Fibroblast of peridontal ligament (primary cell): ENCODE results near the gene GDPD5.
A peak's percentile ranks its signal among the peaks of the same experiment; 100 is the strongest.

Experiments
- DNase-seq: peaks from one replicate; pipeline ENCODE4 v3.0.0-alpha.2; 2010; ENCODE audit errors: extremely low read depth

Gene GDPD5

GRCh38 chr11:75473684-75474083 is 52.1 kb downstream of the GDPD5 start:
- DNase-seq: no peak

- DNase-seq: no peak
These were observed 53.5 kb downstream of the GDPD5 start for GRCh38 chr11:75472081-75472732.

- DNase-seq: no peak
These were observed 54.4 kb downstream of the GDPD5 start for GRCh38 chr11:75471176-75471973.

- DNase-seq: no peak
These were observed 55.2 kb downstream of the GDPD5 start for GRCh38 chr11:75470476-75471080.

- DNase-seq: no peak
These were observed 55.8 kb downstream of the GDPD5 start for GRCh38 chr11:75469785-75470405.

- peak; percentile 54 for DNase-seq
These were observed 57.0 kb downstream of the GDPD5 start for GRCh38 chr11:75468534-75469340.

GRCh38 chr11:75467881-75468280 is 57.9 kb downstream of the GDPD5 start:
- DNase-seq: no peak

GRCh38 chr11:75467311-75467710 is 58.4 kb downstream of the GDPD5 start:
- no peak for DNase-seq

- no peak for DNase-seq
These were observed 59.8 kb downstream of the GDPD5 start for GRCh38 chr11:75465701-75466531.

- no peak for DNase-seq
These were observed 62.5 kb downstream of the GDPD5 start for GRCh38 chr11:75463106-75463774.

- DNase-seq: no peak
These were observed 63.6 kb downstream of the GDPD5 start for GRCh38 chr11:75462117-75462653.

- no peak for DNase-seq
These were observed 64.6 kb downstream of the GDPD5 start for GRCh38 chr11:75461151-75461550.

GRCh38 chr11:75456596-75457183 is 69.1 kb downstream of the GDPD5 start:
- no peak for DNase-seq

- no peak for DNase-seq
These were observed 70.8 kb downstream of the GDPD5 start for GRCh38 chr11:75454987-75455386.

- DNase-seq: peak; percentile 87
These were observed 71.7 kb downstream of the GDPD5 start for GRCh38 chr11:75453916-75454655.

- DNase-seq: no peak
These were observed 74.6 kb downstream of the GDPD5 start for GRCh38 chr11:75450826-75451821.

- no peak for DNase-seq
These were observed 75.5 kb downstream of the GDPD5 start for GRCh38 chr11:75450236-75450635.

GRCh38 chr11:75449776-75450175 is 76.0 kb downstream of the GDPD5 start:
- DNase-seq: no peak
